Measurements from ENCODE around the gene HIVEP3.
A peak's percentile ranks its signal among the peaks of the same experiment; 100 is the strongest.

Gene HIVEP3

DNA sequence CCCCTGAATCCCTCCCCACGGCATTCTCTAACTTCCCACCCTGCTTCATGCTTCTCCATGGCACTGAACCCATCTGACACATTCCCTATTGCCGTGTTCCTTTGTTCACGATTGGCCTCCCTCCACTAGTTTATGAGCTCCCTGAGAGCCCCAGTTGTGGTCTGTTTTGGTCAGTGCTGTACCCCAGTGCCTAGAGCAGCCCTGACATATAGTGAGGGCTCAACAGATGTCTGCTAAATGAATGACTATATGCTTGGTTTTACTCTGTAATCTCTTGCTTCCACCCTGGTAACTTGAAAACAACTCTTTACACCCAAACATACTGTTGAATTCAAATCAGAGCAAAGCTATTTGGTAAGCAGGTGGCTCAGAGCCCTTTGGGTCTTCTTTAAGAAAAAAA lies 263.1 kb downstream of the HIVEP3 start:
- peak overlapping the region; percentile 44 for H3K9ac ChIP-seq (ENCODE audit: low read depth, low read length, poor library complexity)
- no peak overlapping the region for H2BK120ac ChIP-seq (ENCODE audit: low read depth, low read length)
- H3K14ac ChIP-seq (ENCODE audit: low read length) = no peak overlapping the region
- no peak overlapping the region for H3K27ac ChIP-seq (replicated peaks; ENCODE audit: low read length)
- no peak overlapping the region for H3K4ac ChIP-seq (ENCODE audit: low read length)
- H4K8ac ChIP-seq (ENCODE audit: low read depth, low read length) = no peak overlapping the region
- peaks cover 2 to 6% of the 10 kb centered on the region in 2 donors for H3K4me1 ChIP-seq (ENCODE audit: control insufficient read depth in 2 of 2, insufficient read depth in 1 of 2, low read depth in 1 of 2, low read length in 2 of 2)
- DNase-seq (ENCODE audit: low spot score) = no peak
- H3K36me3 ChIP-seq (replicated peaks in 1 of 2; ENCODE audit: control insufficient read depth in 2 of 2, insufficient read depth in 2 of 2, low read length in 2 of 2) = peaks cover 0 to 2% of the 10 kb centered on the region in 2 donors
- peak overlapping the region; percentile 32 for H2AFZ ChIP-seq (ENCODE audit: low read length)
- H2BK15ac ChIP-seq (ENCODE audit: low read length) = no peak overlapping the region
- no peak overlapping the region for H3K4me2 ChIP-seq (ENCODE audit: insufficient read depth, low read length, poor library complexity, severe bottlenecking)
- no CpG with 5 or more reads among the region's 3 CpGs for WGBS, 2 donors (ENCODE audit: extremely low coverage in 2 of 2, insufficient read length in 2 of 2, insufficient replicate concordance in 1 of 2)
- no peak overlapping the region for H2BK5ac ChIP-seq (ENCODE audit: low read length)
- no peak overlapping the region for H3K23ac ChIP-seq (ENCODE audit: low read depth, low read length, poor library complexity)
- no peaks in the 10 kb centered on the region for H3K79me1 ChIP-seq (ENCODE audit: low read depth, low read length)
- no peak overlapping the region for H2BK12ac ChIP-seq (ENCODE audit: low read length)
- peaks cover 0 to 16% (median 12%) of the 10 kb centered on the region in 3 experiments for H3K27me3 ChIP-seq (ENCODE audit: control insufficient read depth in 3 of 3, insufficient read depth in 3 of 3, low read depth in 1 of 3, low read length in 3 of 3)
- no peak overlapping the region for H2AK5ac ChIP-seq (ENCODE audit: low read depth, low read length)
- no peak overlapping the region for H3K4me3 ChIP-seq (ENCODE audit: low read length in 2 of 2)
- no peak overlapping the region for H4K91ac ChIP-seq (ENCODE audit: low read depth, low read length, poor library complexity)
- peaks cover 0 to 3% of the 10 kb centered on the region in 2 donors for H3K9me3 ChIP-seq (replicated peaks in 1 of 2; ENCODE audit: control insufficient read depth in 2 of 2, insufficient read depth in 1 of 2, low read depth in 1 of 2, low read length in 2 of 2)
- H3K18ac ChIP-seq (ENCODE audit: low read length) = no peak overlapping the region

DNA sequence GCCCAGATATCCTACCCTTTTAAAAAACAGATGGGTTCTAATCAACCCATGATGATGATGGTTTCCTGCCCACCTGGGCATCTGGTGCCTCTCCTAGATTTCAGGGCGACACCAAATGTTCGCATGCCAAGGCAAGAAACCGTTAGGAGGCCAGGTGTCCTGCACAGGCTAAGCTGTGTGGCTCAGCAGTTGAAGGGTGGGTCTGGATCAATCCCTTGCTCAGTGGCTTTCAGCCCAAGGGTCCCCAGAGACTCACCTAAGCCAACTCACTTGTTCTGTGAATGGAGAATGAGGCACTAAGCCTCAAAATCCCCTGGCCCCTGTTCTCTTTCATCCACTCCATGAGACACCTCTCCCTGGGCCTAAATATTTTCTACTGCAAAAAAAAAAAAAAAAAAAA lies 265.1 kb downstream of the HIVEP3 start:
- Histone ChIP-seq H3K9ac (ENCODE audit: low read depth, low read length, poor library complexity) (no peak overlapping the region), H3K18ac (ENCODE audit: low read length) (no peak overlapping the region), H2AK5ac (ENCODE audit: low read depth, low read length) (no peak overlapping the region), H2BK15ac (ENCODE audit: low read length) (no peak overlapping the region), H2BK120ac (ENCODE audit: low read depth, low read length) (no peak overlapping the region), H3K4me3 (ENCODE audit: low read length in 2 of 2) (peak overlapping the region in 1 of 2 donors; percentile 47), H3K36me3 (replicated peaks in 1 of 2; ENCODE audit: control insufficient read depth in 2 of 2, insufficient read depth in 2 of 2, low read length in 2 of 2) (no peaks in the 10 kb centered on the region), H3K4ac (ENCODE audit: low read length) (no peak overlapping the region), H3K4me1 (ENCODE audit: control insufficient read depth in 2 of 2, insufficient read depth in 1 of 2, low read depth in 1 of 2, low read length in 2 of 2) (peaks cover 5 to 10% of the 10 kb centered on the region in 2 donors), H3K27ac (replicated peaks; ENCODE audit: low read length) (no peak overlapping the region), H3K9me3 (replicated peaks in 1 of 2; ENCODE audit: control insufficient read depth in 2 of 2, insufficient read depth in 1 of 2, low read depth in 1 of 2, low read length in 2 of 2) (no peaks in the 10 kb centered on the region), H2AFZ (ENCODE audit: low read length) (no peak overlapping the region), H3K14ac (ENCODE audit: low read length) (no peak overlapping the region), H3K27me3 (ENCODE audit: control insufficient read depth in 3 of 3, insufficient read depth in 3 of 3, low read depth in 1 of 3, low read length in 3 of 3) (no peaks in the 10 kb centered on the region), H3K4me2 (ENCODE audit: insufficient read depth, low read length, poor library complexity, severe bottlenecking) (no peak overlapping the region), H2BK12ac (ENCODE audit: low read length) (no peak overlapping the region), H4K8ac (ENCODE audit: low read depth, low read length) (no peak overlapping the region), H4K91ac (ENCODE audit: low read depth, low read length, poor library complexity) (no peak overlapping the region), H3K23ac (ENCODE audit: low read depth, low read length, poor library complexity) (no peak overlapping the region), H3K79me1 (ENCODE audit: low read depth, low read length) (no peaks in the 10 kb centered on the region), H2BK5ac (ENCODE audit: low read length) (no peak overlapping the region)
- no CpG with 5 or more reads among the region's 3 CpGs for WGBS, 2 donors (ENCODE audit: extremely low coverage in 2 of 2, insufficient read length in 2 of 2, insufficient replicate concordance in 1 of 2)
- no peak for DNase-seq (ENCODE audit: low spot score)

DNA sequence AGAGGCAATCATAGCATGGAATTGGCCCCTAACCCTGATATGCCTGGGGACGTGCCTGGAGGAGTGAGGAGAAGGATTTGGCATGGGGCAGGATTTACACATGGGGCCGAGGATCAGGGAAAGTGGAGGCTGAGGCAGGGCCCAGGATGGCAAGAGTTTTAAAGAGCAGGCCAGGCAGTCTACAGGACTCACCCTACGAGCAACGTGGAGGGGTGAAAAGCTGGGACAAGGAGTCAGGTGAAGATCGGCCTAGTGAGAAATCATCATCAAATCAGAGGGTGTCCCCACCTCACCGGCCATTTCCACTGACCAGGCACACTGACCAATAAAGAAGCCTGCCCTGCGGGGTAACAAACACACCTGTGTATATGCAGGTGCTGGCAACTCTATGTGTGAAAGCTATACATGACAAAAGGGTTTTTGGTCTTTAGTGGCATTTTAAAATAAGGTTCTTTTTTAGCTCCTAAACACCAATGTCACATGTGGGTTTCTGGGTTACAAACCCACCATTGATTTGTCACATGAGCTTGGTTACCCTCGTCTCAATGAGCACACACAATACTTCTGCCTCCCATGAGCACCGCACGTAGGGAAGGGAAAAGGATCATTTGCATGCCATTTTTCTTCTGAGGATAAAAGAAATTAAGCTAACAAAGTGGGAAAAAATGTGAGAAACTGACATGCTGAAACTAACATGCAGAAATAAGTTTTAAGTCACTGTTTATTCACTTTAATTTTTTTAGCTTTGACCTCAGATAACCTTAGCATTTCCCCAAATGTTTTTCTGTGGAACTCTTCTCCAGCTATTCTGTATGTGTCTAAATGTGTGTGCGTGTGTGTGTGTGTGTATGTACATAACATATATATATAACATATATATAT lies 266.1 kb downstream of the HIVEP3 start:
- DNase-seq (ENCODE audit: low spot score) = no peak
- Histone ChIP-seq H3K9me3 (replicated peaks in 1 of 2; ENCODE audit: control insufficient read depth in 2 of 2, insufficient read depth in 1 of 2, low read depth in 1 of 2, low read length in 2 of 2) (no peaks in the 10 kb centered on the region), H4K91ac (ENCODE audit: low read depth, low read length, poor library complexity) (no peak overlapping the region), H2BK12ac (ENCODE audit: low read length) (no peak overlapping the region), H3K4me2 (ENCODE audit: insufficient read depth, low read length, poor library complexity, severe bottlenecking) (no peak overlapping the region), H3K14ac (ENCODE audit: low read length) (no peak overlapping the region), H2AFZ (ENCODE audit: low read length) (no peak overlapping the region), H3K4ac (ENCODE audit: low read length) (no peak overlapping the region), H3K27me3 (ENCODE audit: control insufficient read depth in 3 of 3, insufficient read depth in 3 of 3, low read depth in 1 of 3, low read length in 3 of 3) (no peaks in the 10 kb centered on the region), H3K27ac (replicated peaks; ENCODE audit: low read length) (no peak overlapping the region), H3K79me1 (ENCODE audit: low read depth, low read length) (no peaks in the 10 kb centered on the region), H2BK15ac (ENCODE audit: low read length) (no peak overlapping the region), H2BK5ac (ENCODE audit: low read length) (no peak overlapping the region), H3K9ac (ENCODE audit: low read depth, low read length, poor library complexity) (no peak overlapping the region), H3K23ac (ENCODE audit: low read depth, low read length, poor library complexity) (no peak overlapping the region), H4K8ac (ENCODE audit: low read depth, low read length) (no peak overlapping the region), H2BK120ac (ENCODE audit: low read depth, low read length) (no peak overlapping the region), H3K18ac (ENCODE audit: low read length) (no peak overlapping the region), H2AK5ac (ENCODE audit: low read depth, low read length) (no peak overlapping the region), H3K4me3 (ENCODE audit: low read length in 2 of 2) (no peak overlapping the region), H3K36me3 (replicated peaks in 1 of 2; ENCODE audit: control insufficient read depth in 2 of 2, insufficient read depth in 2 of 2, low read length in 2 of 2) (no peaks in the 10 kb centered on the region), H3K4me1 (ENCODE audit: control insufficient read depth in 2 of 2, insufficient read depth in 1 of 2, low read depth in 1 of 2, low read length in 2 of 2) (peaks cover 5 to 10% of the 10 kb centered on the region in 2 donors)
- no CpG with 5 or more reads among the region's 11 CpGs for WGBS, 2 donors (ENCODE audit: extremely low coverage in 2 of 2, insufficient read length in 2 of 2, insufficient replicate concordance in 1 of 2)

DNA sequence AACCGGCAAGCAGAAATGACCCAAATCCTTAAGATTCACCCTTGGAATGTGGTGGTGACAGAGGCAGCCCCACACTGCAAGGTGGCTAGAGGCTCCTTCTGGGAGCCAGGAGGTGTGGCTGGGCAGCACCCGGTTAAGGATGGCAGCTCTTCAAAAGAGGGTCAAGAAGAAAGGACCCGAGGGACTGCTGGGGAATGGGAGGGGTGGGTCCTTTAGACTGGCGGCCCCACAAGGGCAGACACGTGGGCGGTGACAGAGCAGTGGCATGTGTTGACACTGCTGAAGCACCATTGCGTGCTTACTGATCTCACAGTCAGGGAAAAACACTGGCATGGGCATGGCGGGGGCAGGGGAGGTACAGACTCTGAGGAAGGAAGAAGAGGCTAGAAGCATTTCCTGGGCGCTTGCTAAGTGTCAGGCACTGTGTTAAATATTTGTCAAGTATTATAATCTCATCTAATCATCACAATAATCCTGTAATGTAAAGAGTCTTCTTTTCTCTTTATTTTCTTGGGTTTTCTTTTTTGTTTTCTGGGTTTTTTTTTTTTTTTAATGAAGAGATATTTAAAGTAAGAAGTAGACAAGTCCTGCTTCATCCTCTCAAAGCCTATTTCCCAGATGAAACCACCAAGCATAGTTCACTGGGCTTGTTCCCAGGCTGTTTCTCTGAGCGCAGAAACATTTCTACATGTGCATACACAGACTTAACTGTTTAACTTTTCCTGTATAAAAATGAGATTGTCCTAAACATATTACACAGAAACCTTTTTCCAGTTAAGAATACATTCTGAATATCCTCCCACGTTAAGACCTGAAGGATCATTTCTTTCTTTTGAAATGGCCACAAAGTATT lies 268.5 kb downstream of the HIVEP3 start:
- H4K91ac ChIP-seq (ENCODE audit: low read depth, low read length, poor library complexity) = no peak overlapping the region
- H3K23ac ChIP-seq (ENCODE audit: low read depth, low read length, poor library complexity) = no peak overlapping the region
- H3K27me3 ChIP-seq (ENCODE audit: control insufficient read depth in 3 of 3, insufficient read depth in 3 of 3, low read depth in 1 of 3, low read length in 3 of 3) = no peaks in the 10 kb centered on the region
- H3K4me1 ChIP-seq (ENCODE audit: control insufficient read depth in 2 of 2, insufficient read depth in 1 of 2, low read depth in 1 of 2, low read length in 2 of 2) = peaks cover 5 to 9% of the 10 kb centered on the region in 2 donors
- H3K9ac ChIP-seq (ENCODE audit: low read depth, low read length, poor library complexity) = no peak overlapping the region
- no peak overlapping the region for H3K4me3 ChIP-seq (ENCODE audit: low read length in 2 of 2)
- no peak overlapping the region for H3K4ac ChIP-seq (ENCODE audit: low read length)
- H2AFZ ChIP-seq (ENCODE audit: low read length) = no peak overlapping the region
- no peak overlapping the region for H2AK5ac ChIP-seq (ENCODE audit: low read depth, low read length)
- WGBS, 2 donors (ENCODE audit: extremely low coverage in 2 of 2, insufficient read length in 2 of 2, insufficient replicate concordance in 1 of 2) = no CpG with 5 or more reads among the region's 11 CpGs
- H3K18ac ChIP-seq (ENCODE audit: low read length) = no peak overlapping the region
- no peaks in the 10 kb centered on the region for H3K9me3 ChIP-seq (replicated peaks in 1 of 2; ENCODE audit: control insufficient read depth in 2 of 2, insufficient read depth in 1 of 2, low read depth in 1 of 2, low read length in 2 of 2)
- no peak overlapping the region for H2BK12ac ChIP-seq (ENCODE audit: low read length)
- H2BK120ac ChIP-seq (ENCODE audit: low read depth, low read length) = no peak overlapping the region
- H2BK15ac ChIP-seq (ENCODE audit: low read length) = no peak overlapping the region
- no peak overlapping the region for H4K8ac ChIP-seq (ENCODE audit: low read depth, low read length)
- H3K14ac ChIP-seq (ENCODE audit: low read length) = no peak overlapping the region
- no peaks in the 10 kb centered on the region for H3K79me1 ChIP-seq (ENCODE audit: low read depth, low read length)
- no peak overlapping the region for H3K4me2 ChIP-seq (ENCODE audit: insufficient read depth, low read length, poor library complexity, severe bottlenecking)
- no peak overlapping the region for H2BK5ac ChIP-seq (ENCODE audit: low read length)
- no peak for DNase-seq (ENCODE audit: low spot score)
- no peak overlapping the region for H3K27ac ChIP-seq (replicated peaks; ENCODE audit: low read length)
- no peaks in the 10 kb centered on the region for H3K36me3 ChIP-seq (replicated peaks in 1 of 2; ENCODE audit: control insufficient read depth in 2 of 2, insufficient read depth in 2 of 2, low read length in 2 of 2)
